22Rv1 (cell line): ENCODE measurements around the gene PARK7.
A peak's percentile ranks its signal among the peaks of the same experiment; 100 is the strongest.

Experiments used
- H3K27ac ChIP-seq: fragments of 450-650 bp; 2 replicates; pipeline ENCODE4 v1.5.1; 2017
- ZFX ChIP-seq: fragments of 450-650 bp; IDR thresholded peaks from 2 replicates; pipeline ENCODE4 v1.6.1; 2017; ENCODE audit warnings: antibody characterized with exemption, borderline replicate concordance
- TF ChIP-seq, protein P1 (sequence below): fragments of 450-650 bp; IDR thresholded peaks from 2 replicates; pipeline ENCODE4 v1.5.1; 2017; ENCODE audit warnings: mild to moderate bottlenecking

Gene PARK7

DNA sequence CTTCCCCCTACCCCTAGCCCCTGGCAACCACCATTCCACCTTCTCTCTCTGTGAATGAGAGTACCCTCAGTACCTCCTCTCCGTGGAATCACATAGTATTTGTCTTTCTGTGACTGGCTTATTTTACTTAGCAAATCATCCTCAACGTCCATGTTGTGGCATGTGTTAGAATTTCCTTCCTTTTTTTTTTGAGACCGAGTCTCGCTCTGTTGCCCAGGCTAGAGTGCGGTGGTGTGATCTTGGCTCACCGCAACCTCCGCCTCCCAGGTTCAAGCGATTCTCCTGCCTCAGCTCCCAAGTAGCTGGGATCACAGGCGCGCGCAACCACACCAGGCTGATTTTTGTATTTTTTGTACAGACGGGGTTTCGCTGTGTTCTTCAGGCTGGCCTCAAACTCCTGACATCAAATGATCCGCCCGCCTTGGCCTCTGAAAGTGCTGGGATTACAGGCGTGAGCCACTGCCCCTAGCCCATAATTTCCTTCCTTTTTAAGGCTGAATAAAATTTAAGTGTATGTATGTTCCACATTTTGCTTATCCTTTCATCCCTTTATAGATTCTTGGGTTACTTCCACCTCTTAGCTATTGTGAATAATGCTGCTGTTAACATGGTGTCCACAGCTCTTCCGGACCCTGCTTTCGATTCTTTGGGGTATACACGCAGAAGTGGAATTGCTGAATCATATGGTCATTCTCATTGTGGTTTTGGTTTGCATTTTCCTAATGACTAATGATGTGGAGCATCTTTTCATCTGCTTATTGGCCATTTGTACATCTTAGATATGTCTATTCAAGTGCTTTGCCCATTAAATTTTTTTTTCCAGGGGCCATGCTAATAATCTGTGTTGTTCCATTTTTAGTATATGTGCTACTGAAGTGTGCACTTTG, 32.3 kb downstream of the PARK7 start:
- H3K27ac ChIP-seq: no peak overlapping the region
- TF ChIP-seq ZFX: no peak

GRCh38 chr1:7994827-7995226, 33.3 kb downstream of the PARK7 start:
- TF ChIP-seq ZFX: no peak
- TF ChIP-seq, protein P1, sequence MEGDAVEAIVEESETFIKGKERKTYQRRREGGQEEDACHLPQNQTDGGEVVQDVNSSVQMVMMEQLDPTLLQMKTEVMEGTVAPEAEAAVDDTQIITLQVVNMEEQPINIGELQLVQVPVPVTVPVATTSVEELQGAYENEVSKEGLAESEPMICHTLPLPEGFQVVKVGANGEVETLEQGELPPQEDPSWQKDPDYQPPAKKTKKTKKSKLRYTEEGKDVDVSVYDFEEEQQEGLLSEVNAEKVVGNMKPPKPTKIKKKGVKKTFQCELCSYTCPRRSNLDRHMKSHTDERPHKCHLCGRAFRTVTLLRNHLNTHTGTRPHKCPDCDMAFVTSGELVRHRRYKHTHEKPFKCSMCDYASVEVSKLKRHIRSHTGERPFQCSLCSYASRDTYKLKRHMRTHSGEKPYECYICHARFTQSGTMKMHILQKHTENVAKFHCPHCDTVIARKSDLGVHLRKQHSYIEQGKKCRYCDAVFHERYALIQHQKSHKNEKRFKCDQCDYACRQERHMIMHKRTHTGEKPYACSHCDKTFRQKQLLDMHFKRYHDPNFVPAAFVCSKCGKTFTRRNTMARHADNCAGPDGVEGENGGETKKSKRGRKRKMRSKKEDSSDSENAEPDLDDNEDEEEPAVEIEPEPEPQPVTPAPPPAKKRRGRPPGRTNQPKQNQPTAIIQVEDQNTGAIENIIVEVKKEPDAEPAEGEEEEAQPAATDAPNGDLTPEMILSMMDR: no peak
- H3K27ac ChIP-seq: no peak overlapping the region

DNA sequence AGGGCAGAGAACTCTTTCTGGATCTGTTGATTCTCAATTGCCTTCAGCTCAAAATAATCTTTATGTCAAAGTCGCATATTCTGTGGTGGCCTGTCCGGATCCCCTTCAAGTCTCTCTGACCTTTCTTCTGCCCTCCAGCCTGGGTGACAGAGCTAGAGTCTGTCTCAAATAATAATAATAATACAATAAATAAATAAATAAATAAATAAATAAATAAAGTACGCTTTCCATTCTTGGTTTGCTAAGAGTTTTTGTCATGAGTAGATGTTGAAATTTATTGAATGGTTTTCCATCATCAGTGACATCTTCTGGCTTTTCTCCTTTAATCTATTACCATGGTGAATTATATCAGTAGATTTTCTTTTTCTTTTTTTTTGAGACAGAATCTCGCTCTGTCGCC, 33.9 kb downstream of the PARK7 start:
- no peak overlapping the region for H3K27ac ChIP-seq
- TF ChIP-seq, protein P1: no peak
- TF ChIP-seq ZFX: no peak

- no peak overlapping the region for H3K27ac ChIP-seq
- TF ChIP-seq ZFX: no peak
- TF ChIP-seq, protein P1: no peak
Measured at GRCh38 chr1:8002329-8002910, 40.9 kb downstream of the PARK7 start.

DNA sequence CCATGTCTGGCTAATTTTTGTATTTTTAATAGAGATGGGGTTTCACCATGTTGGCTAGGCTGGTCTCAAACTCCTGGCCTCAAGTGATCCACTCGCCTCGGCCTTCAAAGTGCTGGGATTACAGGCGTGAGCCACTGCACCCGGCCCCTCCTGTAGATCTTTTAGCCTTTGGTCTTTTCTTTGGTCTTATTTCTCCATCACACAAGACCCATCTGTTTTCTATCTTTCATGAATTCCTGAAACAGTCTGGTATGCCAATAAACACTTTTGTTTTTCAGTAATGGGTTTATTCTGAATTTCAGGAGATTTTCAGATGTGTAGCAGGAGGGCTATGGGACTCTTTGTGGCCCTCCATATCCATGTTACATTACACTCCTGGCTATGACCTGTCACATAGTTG, 41.4 kb downstream of the PARK7 start:
- TF ChIP-seq, protein P1: no peak
- TF ChIP-seq ZFX: no peak
- no peak overlapping the region for H3K27ac ChIP-seq

DNA sequence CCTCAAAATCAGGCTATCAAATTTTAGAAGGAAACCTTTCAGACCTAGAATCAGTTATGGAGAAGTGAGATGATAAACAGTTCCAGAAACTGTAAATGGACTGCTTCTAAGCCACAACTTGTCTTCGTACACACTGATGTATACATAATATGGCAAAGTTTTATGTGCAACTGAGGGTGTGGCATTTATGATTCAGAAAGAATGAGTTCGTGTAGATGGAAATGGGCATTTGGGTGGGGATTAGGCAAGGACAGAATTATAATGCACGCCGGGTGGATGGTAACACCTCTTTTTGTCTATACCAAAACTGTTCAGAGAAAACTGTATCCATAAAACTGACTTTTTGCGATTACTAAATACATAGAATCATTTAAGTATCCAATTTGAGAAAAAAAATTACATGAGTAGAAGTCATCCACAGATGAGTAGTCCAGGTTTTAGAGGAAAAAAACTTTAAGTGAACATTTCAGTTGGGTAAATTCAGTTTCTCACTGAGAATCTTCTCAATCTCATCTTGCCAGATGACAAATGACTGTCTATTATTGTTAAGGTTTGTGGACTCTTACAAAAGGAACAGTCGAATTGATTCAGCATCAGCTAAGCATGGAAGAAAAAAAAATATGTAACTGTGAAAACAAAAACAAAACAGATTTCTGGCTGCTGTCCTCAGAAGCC, 42.1 kb downstream of the PARK7 start:
- TF ChIP-seq ZFX: no peak
- TF ChIP-seq, protein P1: no peak
- H3K27ac ChIP-seq: no peak overlapping the region

DNA sequence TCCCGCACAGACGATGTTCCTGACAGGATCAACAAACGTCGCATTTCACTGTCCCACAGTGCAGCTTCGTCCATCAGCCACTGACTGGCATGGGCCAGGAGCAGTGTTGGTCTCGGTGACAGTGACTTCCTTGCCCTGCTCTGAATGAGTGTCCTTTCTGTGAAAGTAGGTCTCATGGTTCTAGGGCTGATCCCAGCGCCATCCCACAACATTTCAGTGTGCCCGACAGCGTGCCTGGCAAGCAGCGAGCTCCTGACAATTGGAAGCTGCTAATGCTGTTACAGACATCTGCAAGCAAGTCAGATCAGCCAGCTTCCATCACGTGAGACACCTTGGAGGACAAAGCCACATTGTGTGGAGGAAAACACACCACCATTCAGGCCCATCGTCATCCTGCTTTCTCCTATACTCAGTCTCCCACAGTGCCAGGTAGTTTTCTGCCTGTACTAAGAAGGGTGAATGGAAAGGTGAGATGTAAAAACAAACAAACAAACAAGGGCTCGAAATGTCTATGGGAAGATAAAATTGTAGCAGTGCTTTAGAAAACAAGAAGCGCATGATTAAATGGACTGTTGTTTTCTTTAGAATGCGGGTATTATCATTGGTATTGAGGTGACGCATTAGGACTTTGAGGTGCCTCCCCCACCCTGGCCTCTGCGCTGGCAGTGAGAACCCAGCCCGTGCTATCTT, 42.7 kb downstream of the PARK7 start:
- TF ChIP-seq ZFX: no peak
- TF ChIP-seq, protein P1: no peak
- H3K27ac ChIP-seq: peak overlapping the region; percentile 84
